Right lobe of liver (tissue), 6 donors: ENCODE measurements around the gene CASP3. TPM values are rescaled to one million over a fixed set of nuclear protein-coding genes. Genes with fewer than 3 reads are reported as not detected.

Experiments used
- ATAC-seq, 4 donors: fragments of 200-7000 bp; cut with Tn5 transposase; one replicate each; pipeline ENCODE4 v1.9.1; 2020; ENCODE audit warnings: mild to moderate bottlenecking in 4 of 4, moderate library complexity in 4 of 4
- DNase-seq, 3 donors: peaks; one replicate each; pipeline ENCODE4 v3.0.0-alpha.2; 2020
- H3K27ac ChIP-seq, 3 donors: fragments of 200-600 bp; one replicate each; pipeline ENCODE4 v1.8.0; 2022
- H3K27me3 ChIP-seq, 2 donors: fragments of 200-600 bp; one replicate each; pipeline ENCODE4 v1.8.0; 2022
- H3K36me3 ChIP-seq, 4 donors: fragments of 200-600 bp; sonication (generic) in 1 of 4; one replicate each; pipeline versions ENCODE4 v1.5.1 to v1.8.0; 2017 to 2022; ENCODE audit warnings: control low read depth in 1 of 4
- H3K4me1 ChIP-seq, 4 donors: fragments of 200-600 bp; sonication (generic) in 1 of 4; one replicate each; pipeline versions ENCODE4 v1.5.1 to v1.8.0; 2017 to 2022; ENCODE audit warnings: control low read depth in 1 of 4
- H3K4me3 ChIP-seq, 3 donors: fragments of 200-600 bp; one replicate each; pipeline ENCODE4 v1.8.0; 2022
- H3K9me3 ChIP-seq, 4 donors: fragments of 200-600 bp; sonication (generic) in 1 of 4; one replicate each; pipeline versions ENCODE4 v1.5.1 to v1.8.0; 2017 to 2022; ENCODE audit warnings: control low read depth in 1 of 4
- CTCF ChIP-seq, 4 donors: fragments of 200-600 bp in 3 of 4; fragments of 450-650 bp in 1 of 4; IDR thresholded peaks; one replicate each; pipeline versions ENCODE4 v1.5.1 to v1.8.0; 2016 to 2022; ENCODE audit warnings: antibody characterized with exemption in 4 of 4, mild to moderate bottlenecking in 2 of 4
- POLR2A ChIP-seq: fragments of 450-650 bp; IDR thresholded peaks from one replicate; pipeline ENCODE4 v1.6.1; 2017; ENCODE audit warnings: antibody characterized with exemption, mild to moderate bottlenecking
- WGBS: methylation state at CpG from one replicate; pipeline ENCODE4 v1.1.6; 2018; ENCODE audit warnings: low coverage, low lambda C conversion rate; ENCODE audit not compliant: insufficient coverage; ENCODE audit errors: missing lambda C conversion rate; 5-methylcytosine and 5-hydroxymethylcytosine counted together
- intact Hi-C, 2 donors: fragments of 100-400 bp; cut with DNase I; formaldehyde crosslinking; loops; one replicate each; pipeline versions ENCODE4 v1.11.2 to v1.14.1; 2022
- total RNA-seq, 6 experiments: library from RNA; depleted of rRNA in 2 of 6; stranded (reverse); fragments of >200 nt in 2 of 6; fragmentation: NEBNext Ultra II Directional in 3 of 6; extraction: Animal tissue kit (Norgen Biotek cat#: 25700) in 3 of 6; gene quantifications; one replicate each; pipeline versions ENCODE4 v1.1.0 to v1.2.4, GENCODE V29; 2016 to 2023
- donor health status: DM: no; HTN: yes; CAD: no.
- donor health status: DM: no; HTN: no; CAD: no.
- donor health status: DM: no; HTN: no; CAD: no.
- donor health status: DM: no; HTN: yes; CAD: no.
- donor health status: DM: no; HTN: yes; CAD: no.

The CASP3 gene
- total RNA-seq, 6 experiments from 2014 or later = 9.6 to 19.6 (median 13.2) TPM

- H3K27ac ChIP-seq = no peak overlapping the region
- no peaks in the 10 kb centered on the region for H3K27me3 ChIP-seq
- H3K36me3 ChIP-seq = no peaks in the 10 kb centered on the region
- H3K4me1 ChIP-seq = peaks cover 0 to 34% (median 16%) of the 10 kb centered on the region in 4 donors
- H3K9me3 ChIP-seq = no peaks in the 10 kb centered on the region
- intact Hi-C loops = no loop called here
- ATAC-seq (no peak), DNase-seq (no peak)
- no peak overlapping the region for H3K4me3 ChIP-seq
- TF ChIP-seq CTCF (IDR thresholded peaks at IDR 0.05) (no peak), POLR2A (no peak)
- WGBS = 60% methylated on average over 1 of the region's 1 CpG
These were observed 5.5 kb downstream of the CASP3 start for GRCh38 chr4:184643731-184644130.

- Histone ChIP-seq H3K4me1 (peaks cover 0 to 18% (median 8%) of the 10 kb centered on the region in 4 donors), H3K36me3 (peaks cover 0 to 19% (median 5%) of the 10 kb centered on the region in 4 donors), H3K27ac (no peak overlapping the region), H3K4me3 (no peak overlapping the region), H3K9me3 (no peaks in the 10 kb centered on the region), H3K27me3 (no peaks in the 10 kb centered on the region)
- WGBS = 85% methylated on average over 5 of the region's 5 CpGs
- ATAC-seq = no peak
- DNase-seq = no peak
- intact Hi-C loops = no loop called here
- no peak for TF ChIP-seq CTCF (IDR thresholded peaks at IDR 0.05)
- no peak for TF ChIP-seq POLR2A
These were observed 7.8 kb downstream of the CASP3 start for GRCh38 chr4:184641451-184641850.

GRCh38 chr4:184641022-184641421 lies 8.2 kb downstream of the CASP3 start:
- Histone ChIP-seq H3K4me3 (no peak overlapping the region), H3K4me1 (peaks cover 0 to 14% (median 4%) of the 10 kb centered on the region in 4 donors), H3K36me3 (peaks cover 0 to 23% (median 5%) of the 10 kb centered on the region in 4 donors), H3K27ac (no peak overlapping the region), H3K9me3 (no peaks in the 10 kb centered on the region), H3K27me3 (no peaks in the 10 kb centered on the region)
- no peak for ATAC-seq
- intact Hi-C loops = no loop called here
- DNase-seq = no peak
- WGBS = 78% methylated on average over 2 of the region's 3 CpGs
- TF ChIP-seq POLR2A (no peak), CTCF (IDR thresholded peaks at IDR 0.05) (no peak)

- H3K27ac ChIP-seq = no peak overlapping the region
- WGBS = 85% methylated on average over 4 of the region's 4 CpGs
- peaks cover 0 to 11% (median 5%) of the 10 kb centered on the region in 4 donors for H3K4me1 ChIP-seq
- no peaks in the 10 kb centered on the region for H3K9me3 ChIP-seq
- no peak for DNase-seq
- TF ChIP-seq POLR2A (no peak), CTCF (IDR thresholded peaks at IDR 0.05) (no peak)
- H3K4me3 ChIP-seq = no peak overlapping the region
- peaks cover 0 to 51% (median 7%) of the 10 kb centered on the region in 4 donors for H3K36me3 ChIP-seq
- no peak for ATAC-seq
- intact Hi-C loops = no loop called here
- no peaks in the 10 kb centered on the region for H3K27me3 ChIP-seq
These were observed 12.3 kb downstream of the CASP3 start for GRCh38 chr4:184636897-184637296.

- DNase-seq (no peak), ATAC-seq (peak in 1 of 4 donors; percentile 12)
- Histone ChIP-seq H3K4me1 (peaks cover 0 to 11% (median 5%) of the 10 kb centered on the region in 4 donors), H3K9me3 (no peaks in the 10 kb centered on the region), H3K36me3 (peaks cover 0 to 57% (median 9%) of the 10 kb centered on the region in 4 donors), H3K4me3 (no peak overlapping the region), H3K27me3 (no peaks in the 10 kb centered on the region), H3K27ac (no peak overlapping the region)
- 94% methylated on average over 3 of the region's 4 CpGs for WGBS
- TF ChIP-seq POLR2A (no peak), CTCF (IDR thresholded peaks at IDR 0.05) (no peak)
- intact Hi-C loops = no loop called here
These were observed 13.1 kb downstream of the CASP3 start for GRCh38 chr4:184636144-184636543.
